Thyroid gland (tissue), 4 donors: Measurements from ENCODE around the gene BRINP3.

Experiments
- POLR2A ChIP-seq, 2 donors: fragments of 450-650 bp; IDR thresholded peaks; one replicate each; pipeline ENCODE4 v1.6.1; 2017; ENCODE audit warnings: antibody characterized with exemption in 2 of 2, mild to moderate bottlenecking in 2 of 2, moderate library complexity in 1 of 2
- TF ChIP-seq, protein P1 (sequence below), 6 experiments: fragments of 200-600 bp in 3 of 6; fragments of 450-650 bp in 3 of 6; sonication (generic) in 3 of 6; IDR thresholded peaks; one replicate each; pipeline ENCODE4 v1.5.1; 2016 to 2019; ENCODE audit warnings: antibody characterized with exemption in 6 of 6, mild to moderate bottlenecking in 2 of 6, inconsistent platforms in 1 of 6, moderate library complexity in 1 of 6

DNA sequence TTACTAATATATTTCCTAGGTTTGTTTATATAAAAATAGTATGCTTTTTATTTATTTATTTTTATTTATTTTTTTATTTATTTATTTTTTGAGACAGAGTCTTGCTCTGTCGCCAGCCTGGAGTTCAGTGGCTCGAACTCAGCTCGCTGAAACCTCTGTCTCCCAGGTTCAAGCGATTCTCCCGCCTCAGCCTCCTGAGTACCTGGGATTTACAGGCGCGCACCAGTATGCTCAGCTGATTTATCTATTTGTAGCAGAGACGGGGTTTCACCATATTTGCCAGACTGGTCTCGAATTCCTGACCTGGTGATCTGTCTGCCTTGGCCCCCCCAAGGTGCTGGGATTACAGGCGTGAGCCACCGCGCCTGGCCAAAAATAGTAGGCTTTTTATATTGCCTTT, 33.2 kb downstream of the BRINP3 start:
- TF ChIP-seq, protein P1, sequence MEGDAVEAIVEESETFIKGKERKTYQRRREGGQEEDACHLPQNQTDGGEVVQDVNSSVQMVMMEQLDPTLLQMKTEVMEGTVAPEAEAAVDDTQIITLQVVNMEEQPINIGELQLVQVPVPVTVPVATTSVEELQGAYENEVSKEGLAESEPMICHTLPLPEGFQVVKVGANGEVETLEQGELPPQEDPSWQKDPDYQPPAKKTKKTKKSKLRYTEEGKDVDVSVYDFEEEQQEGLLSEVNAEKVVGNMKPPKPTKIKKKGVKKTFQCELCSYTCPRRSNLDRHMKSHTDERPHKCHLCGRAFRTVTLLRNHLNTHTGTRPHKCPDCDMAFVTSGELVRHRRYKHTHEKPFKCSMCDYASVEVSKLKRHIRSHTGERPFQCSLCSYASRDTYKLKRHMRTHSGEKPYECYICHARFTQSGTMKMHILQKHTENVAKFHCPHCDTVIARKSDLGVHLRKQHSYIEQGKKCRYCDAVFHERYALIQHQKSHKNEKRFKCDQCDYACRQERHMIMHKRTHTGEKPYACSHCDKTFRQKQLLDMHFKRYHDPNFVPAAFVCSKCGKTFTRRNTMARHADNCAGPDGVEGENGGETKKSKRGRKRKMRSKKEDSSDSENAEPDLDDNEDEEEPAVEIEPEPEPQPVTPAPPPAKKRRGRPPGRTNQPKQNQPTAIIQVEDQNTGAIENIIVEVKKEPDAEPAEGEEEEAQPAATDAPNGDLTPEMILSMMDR (IDR thresholded peaks at IDR 0.05), result no peak
- TF ChIP-seq POLR2A (IDR thresholded peaks at IDR 0.05), result no peak
